Skin epidermis (tissue), 12 donors: ENCODE measurements around the gene GLIPR2.

Source experiments
- H3K27ac ChIP-seq, 21 experiments: fragments of 200-600 bp; sonication (generic) in 11 of 21; one replicate each; pipeline ENCODE4 v1.5.0; 2020; ENCODE audit warnings: mild to moderate bottlenecking in 3 of 21, inconsistent platforms in 2 of 21, moderate library complexity in 2 of 21
- H3K4me3 ChIP-seq, 7 experiments: fragments of 200-600 bp; sonication (generic) in 2 of 7; one replicate each; pipeline ENCODE4 v1.5.0; 2020; ENCODE audit warnings: inconsistent platforms in 2 of 7, mild to moderate bottlenecking in 2 of 7, moderate library complexity in 1 of 7

GLIPR2 gene

GRCh38 chr9:36140086-36141084 is 3.9 kb downstream of the GLIPR2 start:
- H3K27ac ChIP-seq = peak overlapping the region in 17 of 21 experiments; percentile 9 to 88 (median 46)
- H3K4me3 ChIP-seq = no peak overlapping the region

- Histone ChIP-seq H3K4me3 (no peak overlapping the region), H3K27ac (peak overlapping the region in 11 of 21 experiments; percentile 2 to 89 (median 55))
Measured at GRCh38 chr9:36141288-36141687, 4.8 kb downstream of the GLIPR2 start.

GRCh38 chr9:36141761-36142160 is 5.2 kb downstream of the GLIPR2 start:
- Histone ChIP-seq H3K4me3 (no peak overlapping the region), H3K27ac (peak overlapping the region in 11 of 21 experiments; percentile 67 to 89 (median 80))

GRCh38 chr9:36142510-36143244 is 6.1 kb downstream of the GLIPR2 start:
- Histone ChIP-seq H3K4me3 (peak overlapping the region in 2 of 7 experiments; percentile 4 to 6), H3K27ac (peak overlapping the region in 20 of 21 experiments; percentile 20 to 89 (median 74))

GRCh38 chr9:36143245-36143641 is 6.7 kb downstream of the GLIPR2 start:
- Histone ChIP-seq H3K4me3 (peak overlapping the region in 1 of 7 experiments; percentile 6), H3K27ac (peak overlapping the region in 18 of 21 experiments; percentile 7 to 89 (median 78))

- Histone ChIP-seq H3K4me3 (no peak overlapping the region), H3K27ac (peak overlapping the region in 12 of 21 experiments; percentile 13 to 89 (median 64))
Measured at GRCh38 chr9:36144309-36145232, 8.0 kb downstream of the GLIPR2 start.

- Histone ChIP-seq H3K27ac (peak overlapping the region in 2 of 21 experiments; percentile 85 to 88), H3K4me3 (no peak overlapping the region)
Measured at GRCh38 chr9:36145970-36146369, 9.4 kb downstream of the GLIPR2 start.

- Histone ChIP-seq H3K27ac (peak overlapping the region in 3 of 21 experiments; percentile 8 to 90 (median 68)), H3K4me3 (no peak overlapping the region)
Measured at GRCh38 chr9:36146651-36147050, 10.1 kb downstream of the GLIPR2 start.

GRCh38 chr9:36147441-36148175 is 11.1 kb downstream of the GLIPR2 start:
- Histone ChIP-seq H3K4me3 (no peak overlapping the region), H3K27ac (peak overlapping the region in 12 of 21 experiments; percentile 27 to 94 (median 64))

GRCh38 chr9:36148311-36149051 is 11.9 kb downstream of the GLIPR2 start:
- H3K4me3 ChIP-seq = no peak overlapping the region
- peak overlapping the region in 18 of 21 experiments; percentile 5 to 94 (median 61) for H3K27ac ChIP-seq

GRCh38 chr9:36149197-36149596 is 12.7 kb downstream of the GLIPR2 start:
- Histone ChIP-seq H3K4me3 (no peak overlapping the region), H3K27ac (peak overlapping the region in 18 of 21 experiments; percentile 19 to 94 (median 62))

- H3K27ac ChIP-seq = peak overlapping the region in 19 of 21 experiments; percentile 43 to 94 (median 84)
- H3K4me3 ChIP-seq = no peak overlapping the region
Measured at GRCh38 chr9:36150574-36151315, 14.2 kb downstream of the GLIPR2 start.

- H3K4me3 ChIP-seq = no peak overlapping the region
- H3K27ac ChIP-seq = peak overlapping the region; percentile 26 to 94 (median 84)
Measured at GRCh38 chr9:36151316-36152210, 15.0 kb downstream of the GLIPR2 start.

GRCh38 chr9:36152741-36153438 is 16.4 kb downstream of the GLIPR2 start:
- H3K4me3 ChIP-seq = no peak overlapping the region
- H3K27ac ChIP-seq = peak overlapping the region in 13 of 21 experiments; percentile 30 to 94 (median 52)

GRCh38 chr9:36153746-36154145 is 17.2 kb downstream of the GLIPR2 start:
- peak overlapping the region in 13 of 21 experiments; percentile 2 to 94 (median 49) for H3K27ac ChIP-seq
- H3K4me3 ChIP-seq = no peak overlapping the region
